ENCODE measurements around the gene NUMBL. TPM values are rescaled to one million over a fixed set of nuclear protein-coding genes. Genes with fewer than 3 reads are reported as not detected.

Gene NUMBL
- total and polyA plus RNA-seq, 2 of the 4 experiments (the other 2 are of a cell fraction), result 6.3 to 29.0 TPM

DNA sequence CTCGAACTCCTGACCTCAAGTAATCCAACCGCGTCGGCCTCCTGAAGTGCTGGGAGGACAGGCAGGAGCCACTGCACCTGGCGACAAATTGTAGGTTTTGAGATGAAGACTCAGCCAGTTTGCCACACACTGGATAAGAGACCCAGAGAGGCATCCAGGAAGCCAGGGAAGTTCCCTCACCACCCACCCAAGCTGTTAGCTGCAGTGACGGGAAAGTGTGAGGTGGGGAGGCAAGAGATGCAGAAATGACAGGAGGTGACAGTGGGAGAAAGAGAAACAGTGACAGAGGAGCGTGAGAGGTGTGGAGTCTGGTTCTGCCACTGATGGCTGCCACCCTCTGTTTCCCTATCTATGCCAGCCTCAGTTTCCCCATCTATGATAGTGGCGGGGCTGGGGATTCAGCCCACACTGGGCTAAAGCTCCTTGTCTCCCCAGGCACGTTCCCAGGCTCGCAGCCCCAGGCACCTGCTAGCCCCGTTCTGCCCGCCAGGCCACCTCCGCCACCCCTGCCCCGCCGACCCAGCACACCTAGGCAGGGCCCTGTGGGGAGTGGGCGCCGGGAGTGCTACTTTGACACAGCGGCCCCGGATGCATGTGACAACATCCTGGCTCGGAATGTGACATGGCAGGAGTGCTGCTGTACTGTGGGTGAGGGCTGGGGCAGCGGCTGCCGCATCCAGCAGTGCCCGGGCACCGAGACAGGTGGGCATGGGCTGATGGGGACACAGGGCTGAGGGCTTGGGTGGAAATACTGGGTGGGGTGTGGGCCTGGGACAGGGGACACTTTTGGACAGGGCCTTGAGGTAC lies 68.3 kb downstream of the NUMBL start (continued):
- TF ChIP-seq MAFK (IDR thresholded peaks at IDR 0.05; ENCODE audit: low read depth, low read length), result no peak
- no peak for TF ChIP-seq RAD21 (IDR thresholded peaks at IDR 0.05; ENCODE audit: low read length)

DNA sequence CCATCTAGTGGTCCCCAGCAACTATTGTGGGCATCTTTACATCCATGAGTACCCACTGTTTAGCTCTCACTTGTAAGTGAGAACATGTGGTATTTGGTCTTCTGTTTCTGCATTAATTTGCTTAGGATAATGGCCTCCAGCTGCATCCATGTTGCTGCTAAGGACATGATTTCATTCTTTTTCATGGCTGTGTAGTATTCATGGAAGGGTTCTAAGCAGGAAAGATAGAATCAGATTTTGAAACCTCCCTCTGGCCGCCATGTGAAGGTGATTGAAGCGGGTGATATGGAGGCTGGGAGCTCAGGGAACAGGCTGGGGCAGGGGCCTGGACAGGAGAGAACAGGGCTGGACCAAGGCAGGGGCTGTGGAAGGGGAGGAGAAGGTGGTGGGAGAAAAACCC lies 69.2 kb downstream of the NUMBL start:
- no peak overlapping the region for H3K56ac ChIP-seq (ENCODE audit: extremely low read depth, insufficient read depth, low read length)
- dilution Hi-C loops (cut with HindIII; ENCODE audit: low sequenced_read_pairs, unreplicated experiment), result no loop called here
- no peak overlapping the region for H3K4me2 ChIP-seq (ENCODE audit: low read depth, low read length)
- H2AFZ ChIP-seq (replicated peaks; ENCODE audit: low read length, poor library complexity), result no peak overlapping the region
- H2AK5ac ChIP-seq (ENCODE audit: low read depth, low read length), result no peak overlapping the region
- TF ChIP-seq MXI1 (IDR thresholded peaks at IDR 0.05; ENCODE audit: borderline replicate concordance, low read depth, low read length) (no peak), BHLHE40 (IDR thresholded peaks at IDR 0.05; ENCODE audit: low read depth, low read length) (no peak), SMC3 (IDR thresholded peaks at IDR 0.05; ENCODE audit: low read depth, low read length) (no peak), NFE2L2 (IDR thresholded peaks at IDR 0.05; ENCODE audit: low read depth, low read length) (no peak), RAD21 (IDR thresholded peaks at IDR 0.05; ENCODE audit: low read length) (no peak), RCOR1 (IDR thresholded peaks at IDR 0.05; ENCODE audit: insufficient replicate concordance, low read length) (no peak)
- H3K18ac ChIP-seq (ENCODE audit: low read depth, low read length), result no peak overlapping the region
- peaks cover 12% of the 10 kb centered on the region; the same call in 1 of the 2 replicates for H3K4me1 ChIP-seq (ENCODE audit: control insufficient read depth, insufficient read depth, low read length)
- peak overlapping the region; percentile 39 for H2AK9ac ChIP-seq (replicated peaks; ENCODE audit: low read depth, low read length, poor library complexity)
- no peak overlapping the region for H2BK15ac ChIP-seq (ENCODE audit: low read depth, low read length)
- no peak overlapping the region for H3K27ac ChIP-seq (ENCODE audit: insufficient read depth, low read length)
- peaks cover 69% of the 10 kb centered on the region for H3K36me3 ChIP-seq (ENCODE audit: control insufficient read depth, insufficient read depth, low read length)
- peaks cover 7% of the 10 kb centered on the region; the same call in 1 of the 2 replicates for H4K20me1 ChIP-seq (ENCODE audit: insufficient read depth, low read length)
- ChIA-PET CTCF (interaction anchor here (0.6 to 1.4 kb wide), 2 partner anchors 13 to 191 kb away, joined by 3 to 6 read pairs; no protein-coding TSS in a partner anchor), POLR2A (ENCODE audit: unreplicated experiment) (no interaction called here)
- H2BK20ac ChIP-seq (ENCODE audit: low read depth, low read length), result no peak overlapping the region
- in situ Hi-C loops (cut with MboI; ENCODE audit: low sequenced_read_pairs), result no loop called here
- no peak overlapping the region for H3K23ac ChIP-seq (ENCODE audit: low read depth, low read length)
- WGBS, 2 experiments (ENCODE audit: extremely low coverage in 2 of 2, insufficient read length in 1 of 2), result 100% methylated on average over 1 of the region's 2 CpGs; no CpG with 5 or more reads in 1 of the 2 experiments
- no peak overlapping the region for H3K14ac ChIP-seq (replicated peaks; ENCODE audit: low read depth, low read length)
- no peak overlapping the region for H2BK5ac ChIP-seq (ENCODE audit: low read depth, low read length, poor library complexity, severe bottlenecking)
- H3K79me1 ChIP-seq (ENCODE audit: low read depth in 1 of 2, low read length in 2 of 2), result peaks cover 0 to 20% of the 10 kb centered on the region in 2 experiments; a peak in 2 of 4 replicates
- H4K91ac ChIP-seq (ENCODE audit: insufficient read depth, low read depth, low read length), result no peak overlapping the region
- peaks cover 17% of the 10 kb centered on the region for H3K9me1 ChIP-seq (ENCODE audit: insufficient read depth, low read length)
- intact Hi-C loops (cut with micrococcal nuclease), result no loop called here
- H3K27me3 ChIP-seq (ENCODE audit: control insufficient read depth, insufficient read depth, low read length), result no peaks in the 10 kb centered on the region
- no peak overlapping the region for H3K9ac ChIP-seq (ENCODE audit: low read depth, low read length)
- ATAC-seq (ENCODE audit: low read depth), result no peak
- no peak overlapping the region for H4K5ac ChIP-seq (ENCODE audit: low read depth, low read length)
- no peak overlapping the region for H2BK120ac ChIP-seq (ENCODE audit: low read depth, low read length)
- H3K4me3 ChIP-seq (ENCODE audit: insufficient read depth, low read depth, low read length), result no peak overlapping the region
- no peak for DNase-seq
- H3K4ac ChIP-seq (ENCODE audit: low read depth, low read length), result no peak overlapping the region
- H3K9me3 ChIP-seq (ENCODE audit: control insufficient read depth, insufficient read depth, low read length), result no peaks in the 10 kb centered on the region
- no TSS peak for BruUV-seq (replicated peaks)
- no peak overlapping the region for H4K8ac ChIP-seq (ENCODE audit: low read depth in 2 of 2, low read length in 2 of 2)
